Esophagus squamous epithelium (tissue), 5 donors: ENCODE results near the gene PARVG. TPM values are rescaled to one million over a fixed set of nuclear protein-coding genes. Genes with fewer than 3 reads are reported as not detected.

ENCODE experiments used
- DNase-seq: peaks from one replicate; lab custom pipeline; 2025; lab: John Stamatoyannopoulos, UW
- H3K27ac ChIP-seq, 4 donors: fragments of 200-600 bp; sonication (generic); one replicate each; pipeline ENCODE4 v1.5.1; 2016 to 2019; ENCODE audit warnings: mild to moderate bottlenecking in 1 of 4
- H3K27me3 ChIP-seq, 4 donors: fragments of 200-600 bp; sonication (generic); 1 replicate in 3 of 4; 2 replicates in 1 of 4; pipeline versions ENCODE4 v1.5.1 to v1.6.0; 2017 to 2021; ENCODE audit warnings: antibody characterized with exemption in 1 of 4
- H3K36me3 ChIP-seq, 3 donors: fragments of 200-600 bp; sonication (generic); one replicate each; pipeline ENCODE4 v1.5.1; 2016 to 2019
- H3K4me1 ChIP-seq, 3 donors: fragments of 200-600 bp; sonication (generic); one replicate each; pipeline ENCODE4 v1.5.1; 2017 to 2019
- H3K4me3 ChIP-seq, 4 donors: fragments of 200-600 bp; sonication (generic); 1 replicate in 3 of 4; 2 replicates in 1 of 4; pipeline ENCODE4 v1.5.1; 2016 to 2019; ENCODE audit warnings: mild to moderate bottlenecking in 2 of 4, moderate library complexity in 1 of 4
- H3K9me3 ChIP-seq, 3 donors: fragments of 200-600 bp; sonication (generic); one replicate each; pipeline ENCODE4 v1.5.1; 2016 to 2019
- CTCF ChIP-seq, 6 experiments: fragments of 450-650 bp in 4 of 6; fragments of 200-600 bp in 2 of 6; sonication (generic) in 2 of 6; IDR thresholded peaks; one replicate each; pipeline ENCODE4 v1.5.1; 2016 to 2019; ENCODE audit warnings: antibody characterized with exemption in 6 of 6, mild to moderate bottlenecking in 4 of 6, moderate library complexity in 4 of 6
- POLR2A ChIP-seq, 4 donors: fragments of 450-650 bp; IDR thresholded peaks; one replicate each; pipeline ENCODE4 v1.6.1; 2017; ENCODE audit warnings: antibody characterized with exemption in 4 of 4, mild to moderate bottlenecking in 4 of 4, moderate library complexity in 3 of 4
- WGBS, 2 donors: methylation state at CpG; one replicate each; pipeline ENCODE4 v1.1.5; 2018; 5-methylcytosine and 5-hydroxymethylcytosine counted together
- intact Hi-C: fragments of 100-400 bp; cut with DNase I; formaldehyde crosslinking; loops from one replicate; pipeline ENCODE4 v1.15.0; 2022
- total RNA-seq, 4 donors: library from RNA; depleted of rRNA; stranded (reverse); fragments of >200 nt; gene quantifications; one replicate each; pipeline ENCODE4 v1.1.0, GENCODE V29; 2016
- donor health status: DM: yes; HTN: yes; CAD: no.

Gene PARVG
- total RNA-seq, 4 donors from 2014 or later = 0.42 to 26.1 (median 2.2) TPM

DNA sequence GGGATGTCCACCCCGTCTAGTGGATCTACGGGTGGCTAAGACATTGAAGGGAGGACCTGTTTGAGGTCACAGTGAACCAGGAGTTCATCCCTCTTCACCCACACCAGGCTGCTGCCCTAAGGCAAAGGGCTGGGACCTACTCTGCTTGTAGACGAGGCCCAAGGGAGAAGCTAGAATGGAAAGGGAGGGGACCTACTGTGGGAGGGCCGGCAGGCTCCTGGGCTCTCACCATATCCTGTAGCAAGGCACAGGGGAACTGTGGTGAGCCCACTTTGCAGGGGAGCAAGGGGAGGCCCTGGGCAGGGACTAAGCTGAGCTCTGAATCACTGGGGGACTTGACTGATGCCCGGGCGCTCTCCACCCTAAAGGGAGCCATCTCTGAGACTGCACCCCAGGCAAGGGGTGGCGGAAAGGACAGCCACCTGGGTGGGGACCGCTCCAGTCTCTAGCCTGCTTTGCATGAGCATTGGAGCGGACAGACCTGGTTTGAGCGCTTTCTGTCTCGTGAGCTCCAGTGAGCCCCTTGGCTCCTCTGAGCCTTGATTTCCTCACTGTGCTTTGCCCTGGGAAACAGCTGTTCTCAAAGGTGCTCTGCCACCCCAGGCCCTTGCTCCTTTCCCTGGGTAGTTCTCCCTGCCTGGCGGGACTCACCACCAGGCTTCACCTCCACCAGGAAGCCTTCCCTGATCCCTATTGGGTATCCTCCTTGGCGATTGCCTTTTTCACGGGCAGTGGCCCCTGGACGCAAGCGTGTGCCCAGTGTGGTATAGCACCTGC is 24.2 kb downstream of the PARVG start:
- DNase-seq = no peak

GRCh38 chr22:44205516-44206329 is 25.0 kb downstream of the PARVG start:
- Histone ChIP-seq H3K27ac (no peak overlapping the region), H3K27me3 (peaks cover 0 to 44% (median 0%) of the 10 kb centered on the region in 4 donors), H3K4me1 (peaks cover 0 to 4% (median 0%) of the 10 kb centered on the region in 3 donors), H3K4me3 (no peak overlapping the region), H3K36me3 (no peaks in the 10 kb centered on the region), H3K9me3 (no peaks in the 10 kb centered on the region)
- no peak for DNase-seq
- WGBS, 2 donors = 87 to 92% methylated on average over 5 to 16 of the region's 16 CpGs
- no peak for TF ChIP-seq POLR2A (IDR thresholded peaks at IDR 0.05)
- no peak for TF ChIP-seq CTCF (IDR thresholded peaks at IDR 0.05)
- intact Hi-C loops = no loop called here

More for the DNA sequence above, 24.2 kb downstream of the PARVG start:
- Histone ChIP-seq H3K9me3 (no peaks in the 10 kb centered on the region), H3K4me3 (no peak overlapping the region), H3K27ac (no peak overlapping the region), H3K4me1 (peaks cover 0 to 4% (median 0%) of the 10 kb centered on the region in 3 donors), H3K27me3 (peaks cover 0 to 50% (median 0%) of the 10 kb centered on the region in 4 donors), H3K36me3 (no peaks in the 10 kb centered on the region)
- WGBS, 2 donors = 82 to 86% methylated on average over 5 to 6 of the region's 16 CpGs
- intact Hi-C loops = no loop called here
- no peak for TF ChIP-seq POLR2A (IDR thresholded peaks at IDR 0.05)
- no peak for TF ChIP-seq CTCF (IDR thresholded peaks at IDR 0.05)

DNA sequence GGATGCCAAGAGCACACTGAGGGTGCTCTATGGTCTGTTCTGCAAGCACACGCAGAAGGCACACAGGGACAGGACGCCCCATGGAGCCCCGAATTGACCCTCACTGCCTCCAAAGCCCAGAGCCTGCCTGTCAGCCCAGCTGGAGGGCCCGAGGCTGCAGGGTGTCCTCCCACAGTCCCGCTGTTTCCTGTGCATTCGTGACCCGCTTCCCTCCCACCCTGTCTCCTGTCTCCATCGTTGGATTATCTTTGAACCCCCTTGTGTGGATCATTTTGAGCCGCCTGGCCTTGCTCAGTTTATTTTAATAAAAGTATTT is 25.6 kb downstream of the PARVG start:
- TF ChIP-seq POLR2A (IDR thresholded peaks at IDR 0.05) (no peak), CTCF (IDR thresholded peaks at IDR 0.05) (no peak)
- H3K4me1 ChIP-seq = peaks cover 0 to 4% (median 0%) of the 10 kb centered on the region in 3 donors

DNA sequence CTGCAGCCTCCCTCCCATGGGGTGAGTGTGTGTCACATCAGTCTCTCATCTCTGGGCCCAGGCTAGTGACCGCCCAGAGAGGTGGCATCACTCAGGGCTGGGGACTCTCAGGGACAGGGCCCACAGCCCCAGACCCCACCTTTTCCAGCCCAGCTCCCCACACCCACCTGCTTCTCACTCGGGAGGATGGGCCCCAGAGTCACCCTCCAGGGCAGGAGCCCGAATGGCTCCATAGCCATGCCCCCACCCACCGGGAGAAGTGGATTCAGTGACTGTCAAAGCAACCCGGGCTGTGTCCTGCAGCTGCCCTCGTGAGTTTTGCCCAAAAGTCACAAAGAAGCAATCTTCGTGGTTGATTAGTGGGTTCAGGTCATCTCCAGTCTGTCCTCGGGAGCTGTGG is 26.0 kb downstream of the PARVG start:
- H3K27me3 ChIP-seq = peaks cover 0 to 44% (median 0%) of the 10 kb centered on the region in 4 donors
- H3K4me1 ChIP-seq = peaks cover 0 to 8% (median 3%) of the 10 kb centered on the region in 3 donors
- intact Hi-C loops = no loop called here
- WGBS, 2 donors = 40% methylated on average over 1 of the region's 8 CpGs; no CpG with 5 or more reads in 1 of the 2 donors
- no peak for DNase-seq
- no peak overlapping the region for H3K27ac ChIP-seq
- TF ChIP-seq CTCF (IDR thresholded peaks at IDR 0.05) = no peak
- no peak for TF ChIP-seq POLR2A (IDR thresholded peaks at IDR 0.05)
- no peak overlapping the region for H3K4me3 ChIP-seq
- no peaks in the 10 kb centered on the region for H3K36me3 ChIP-seq
- no peaks in the 10 kb centered on the region for H3K9me3 ChIP-seq

More for the DNA sequence above, 25.6 kb downstream of the PARVG start:
- 77 to 85% methylated on average over 7 to 9 of the region's 9 CpGs for WGBS, 2 donors
- H3K9me3 ChIP-seq = no peaks in the 10 kb centered on the region
- no peak for DNase-seq
- no peaks in the 10 kb centered on the region for H3K36me3 ChIP-seq
- H3K27ac ChIP-seq = no peak overlapping the region
- no peak overlapping the region for H3K4me3 ChIP-seq
- intact Hi-C loops = no loop called here
- peaks cover 0 to 44% (median 0%) of the 10 kb centered on the region in 4 donors for H3K27me3 ChIP-seq
